Activated naive CD8-positive, alpha-beta T cell treated with anti-CD3 and anti-CD28 coated beads, Interleukin-2, amount 10 ng/mL, durations not matched to agents 7 days and 5 days (primary cell): ENCODE results near the gene WWOX. TPM values are rescaled to one million over a fixed set of nuclear protein-coding genes. Genes with fewer than 3 reads are reported as not detected.

ENCODE experiments used
- ATAC-seq: fragments of 150-1000 bp; cut with Tn5 transposase; one replicate; pipeline ENCODE4 v1.10.0; 2021; ENCODE audit warnings: low read depth, moderate library complexity
- POLR2A ChIA-PET: fragments of 350-600 bp; sonication (Branson Sonifier 250); formaldehyde crosslinking; loops from one replicate; lab custom pipeline; 2021; ENCODE audit warnings: antibody characterized with exemption; lab: Charles Lee
- DNase-seq: peaks from one replicate; pipeline ENCODE4 v3.0.0; 2021
- H3K27ac Mint-ChIP-seq: one replicate; pipeline ENCODE4 v1.8.0; 2022; ENCODE audit warnings: mild to moderate bottlenecking, mixed read lengths
- H3K27me3 Mint-ChIP-seq: one replicate; pipeline ENCODE4 v1.8.0; 2022; ENCODE audit warnings: mild to moderate bottlenecking, moderate library complexity, mixed read lengths
- H3K36me3 Mint-ChIP-seq: one replicate; pipeline ENCODE4 v1.8.0; 2021; ENCODE audit warnings: mild to moderate bottlenecking, mixed read lengths
- H3K4me1 Mint-ChIP-seq: one replicate; pipeline ENCODE4 v1.8.0; 2021; ENCODE audit warnings: mixed read lengths
- H3K4me3 Mint-ChIP-seq: one replicate; pipeline ENCODE4 v1.8.0; 2022; ENCODE audit warnings: mild to moderate bottlenecking, moderate library complexity, mixed read lengths
- H3K9me3 Mint-ChIP-seq: one replicate; pipeline ENCODE4 v1.8.0; 2021; ENCODE audit warnings: mixed read lengths
- total RNA-seq, 2 experiments: library from RNA; stranded (reverse); gene quantifications; one replicate each; pipeline ENCODE4 v1.2.3, GENCODE V29; 2021

WWOX gene
- total RNA-seq, 2 experiments from 2014 or later: 26.8 to 27.7 TPM

GRCh38 chr16:78310196-78310595 lies 210.7 kb downstream of the WWOX start:
- Mint-ChIP-seq H3K9me3 (no peaks in the 10 kb centered on the region), H3K36me3 (no peaks in the 10 kb centered on the region), H3K27ac (no peak overlapping the region), H3K4me1 (peaks cover 3% of the 10 kb centered on the region), H3K4me3 (no peak overlapping the region), H3K27me3 (no peaks in the 10 kb centered on the region)
- DNase-seq (no peak), ATAC-seq (no peak)
- POLR2A ChIA-PET: no interaction called here

GRCh38 chr16:78310990-78311561 lies 211.6 kb downstream of the WWOX start:
- Mint-ChIP-seq H3K9me3 (no peaks in the 10 kb centered on the region), H3K36me3 (no peaks in the 10 kb centered on the region), H3K27ac (no peak overlapping the region), H3K4me1 (peaks cover 3% of the 10 kb centered on the region), H3K27me3 (no peaks in the 10 kb centered on the region), H3K4me3 (no peak overlapping the region)
- no peak for ATAC-seq
- DNase-seq: no peak
- POLR2A ChIA-PET: no interaction called here

GRCh38 chr16:78311831-78312230 lies 212.4 kb downstream of the WWOX start:
- no peak overlapping the region for H3K4me3 Mint-ChIP-seq
- H3K9me3 Mint-ChIP-seq: no peaks in the 10 kb centered on the region
- ATAC-seq: no peak
- peaks cover 3% of the 10 kb centered on the region for H3K4me1 Mint-ChIP-seq
- no peak overlapping the region for H3K27ac Mint-ChIP-seq
- no peak for DNase-seq
- POLR2A ChIA-PET: no interaction called here
- no peaks in the 10 kb centered on the region for H3K36me3 Mint-ChIP-seq
- no peaks in the 10 kb centered on the region for H3K27me3 Mint-ChIP-seq

- no peaks in the 10 kb centered on the region for H3K9me3 Mint-ChIP-seq
- H3K27me3 Mint-ChIP-seq: no peaks in the 10 kb centered on the region
- no peaks in the 10 kb centered on the region for H3K36me3 Mint-ChIP-seq
- POLR2A ChIA-PET: no interaction called here
- H3K4me3 Mint-ChIP-seq: no peak overlapping the region
- no peaks in the 10 kb centered on the region for H3K4me1 Mint-ChIP-seq
- no peak overlapping the region for H3K27ac Mint-ChIP-seq
- DNase-seq (no peak), ATAC-seq (no peak)
Measured at GRCh38 chr16:78317564-78318240, 218.2 kb downstream of the WWOX start.

- DNase-seq (no peak), ATAC-seq (no peak)
- Mint-ChIP-seq H3K27ac (no peak overlapping the region), H3K4me1 (no peaks in the 10 kb centered on the region), H3K4me3 (no peak overlapping the region), H3K27me3 (no peaks in the 10 kb centered on the region), H3K9me3 (no peaks in the 10 kb centered on the region), H3K36me3 (no peaks in the 10 kb centered on the region)
- POLR2A ChIA-PET: no interaction called here
Measured at GRCh38 chr16:78321620-78322360, 222.3 kb downstream of the WWOX start.

GRCh38 chr16:78323315-78323714 lies 223.9 kb downstream of the WWOX start:
- H3K27me3 Mint-ChIP-seq: no peaks in the 10 kb centered on the region
- H3K4me3 Mint-ChIP-seq: no peak overlapping the region
- H3K4me1 Mint-ChIP-seq: no peaks in the 10 kb centered on the region
- no peaks in the 10 kb centered on the region for H3K9me3 Mint-ChIP-seq
- H3K36me3 Mint-ChIP-seq: no peaks in the 10 kb centered on the region
- H3K27ac Mint-ChIP-seq: no peak overlapping the region
- POLR2A ChIA-PET: no interaction called here
- DNase-seq (no peak), ATAC-seq (no peak)

- no peaks in the 10 kb centered on the region for H3K9me3 Mint-ChIP-seq
- no peak overlapping the region for H3K4me3 Mint-ChIP-seq
- no peaks in the 10 kb centered on the region for H3K27me3 Mint-ChIP-seq
- DNase-seq: no peak
- H3K36me3 Mint-ChIP-seq: no peaks in the 10 kb centered on the region
- no peak overlapping the region for H3K27ac Mint-ChIP-seq
- no peak for ATAC-seq
- no peaks in the 10 kb centered on the region for H3K4me1 Mint-ChIP-seq
- POLR2A ChIA-PET: no interaction called here
Measured at GRCh38 chr16:78324649-78325285, 225.3 kb downstream of the WWOX start.

GRCh38 chr16:78325468-78326352 lies 226.3 kb downstream of the WWOX start:
- no peak for ATAC-seq
- no peak for DNase-seq
- Mint-ChIP-seq H3K4me3 (no peak overlapping the region), H3K27ac (no peak overlapping the region), H3K4me1 (no peaks in the 10 kb centered on the region), H3K36me3 (no peaks in the 10 kb centered on the region), H3K27me3 (no peaks in the 10 kb centered on the region), H3K9me3 (no peaks in the 10 kb centered on the region)
- POLR2A ChIA-PET: no interaction called here

GRCh38 chr16:78326731-78327130 lies 227.3 kb downstream of the WWOX start:
- H3K36me3 Mint-ChIP-seq: no peaks in the 10 kb centered on the region
- no peak overlapping the region for H3K4me3 Mint-ChIP-seq
- no peaks in the 10 kb centered on the region for H3K9me3 Mint-ChIP-seq
- no peaks in the 10 kb centered on the region for H3K27me3 Mint-ChIP-seq
- no peak for DNase-seq
- no peak overlapping the region for H3K27ac Mint-ChIP-seq
- POLR2A ChIA-PET: no interaction called here
- no peak for ATAC-seq
- no peaks in the 10 kb centered on the region for H3K4me1 Mint-ChIP-seq

GRCh38 chr16:78331731-78332130 lies 232.3 kb downstream of the WWOX start:
- Mint-ChIP-seq H3K4me1 (no peaks in the 10 kb centered on the region), H3K27ac (no peak overlapping the region)
- POLR2A ChIA-PET: no interaction called here

GRCh38 chr16:78333808-78334207 lies 234.4 kb downstream of the WWOX start:
- Mint-ChIP-seq H3K27me3 (no peaks in the 10 kb centered on the region), H3K9me3 (peaks cover 1% of the 10 kb centered on the region), H3K27ac (no peak overlapping the region), H3K36me3 (no peaks in the 10 kb centered on the region), H3K4me3 (no peak overlapping the region), H3K4me1 (no peaks in the 10 kb centered on the region)
- DNase-seq: no peak
- ATAC-seq: no peak
- POLR2A ChIA-PET: no interaction called here

More at GRCh38 chr16:78331731-78332130, 232.3 kb downstream of the WWOX start:
- H3K9me3 Mint-ChIP-seq: peaks cover 1% of the 10 kb centered on the region
- H3K27me3 Mint-ChIP-seq: no peaks in the 10 kb centered on the region
- H3K4me3 Mint-ChIP-seq: no peak overlapping the region
- H3K36me3 Mint-ChIP-seq: no peaks in the 10 kb centered on the region
- DNase-seq: no peak
- ATAC-seq: no peak

GRCh38 chr16:78340590-78340989 lies 241.1 kb downstream of the WWOX start:
- Mint-ChIP-seq H3K4me3 (no peak overlapping the region), H3K27ac (no peak overlapping the region), H3K9me3 (no peaks in the 10 kb centered on the region), H3K27me3 (no peaks in the 10 kb centered on the region), H3K4me1 (no peaks in the 10 kb centered on the region), H3K36me3 (no peaks in the 10 kb centered on the region)
- POLR2A ChIA-PET: no interaction called here
- DNase-seq (no peak), ATAC-seq (no peak)

GRCh38 chr16:78348068-78348467 lies 248.6 kb downstream of the WWOX start:
- POLR2A ChIA-PET: no interaction called here
- H3K27ac Mint-ChIP-seq: no peak overlapping the region

More at GRCh38 chr16:78348068-78348467, 248.6 kb downstream of the WWOX start:
- no peak for ATAC-seq
- H3K4me1 Mint-ChIP-seq: no peaks in the 10 kb centered on the region
- no peaks in the 10 kb centered on the region for H3K9me3 Mint-ChIP-seq
- H3K36me3 Mint-ChIP-seq: no peaks in the 10 kb centered on the region
- H3K4me3 Mint-ChIP-seq: no peak overlapping the region
- no peaks in the 10 kb centered on the region for H3K27me3 Mint-ChIP-seq
- DNase-seq: no peak
